ENCODE measurements around the gene FBXO4.
A peak's percentile ranks its signal among the peaks of the same experiment; 100 is the strongest.
"Not testable (repeated sequence)": the region's sequence is repeated elsewhere in the genome, so short reads cannot be mapped to it uniquely, and the experiment has no call there.

Gene FBXO4

GRCh38 chr5:41925555-41925951, 472 bp downstream of the FBXO4 start:
- DNase-seq, result peak; percentile 35

- no peak for DNase-seq
Observed at GRCh38 chr5:41927604-41928003, 2.5 kb downstream of the FBXO4 start.

- DNase-seq, result no peak
Observed at GRCh38 chr5:41929035-41929434, 4.0 kb downstream of the FBXO4 start.

GRCh38 chr5:41932770-41933169, 7.7 kb downstream of the FBXO4 start:
- DNase-seq, result no peak

GRCh38 chr5:41935544-41935943, 10.5 kb downstream of the FBXO4 start:
- no peak for DNase-seq

- DNase-seq, result no peak
Observed at GRCh38 chr5:41940641-41941040, 15.6 kb downstream of the FBXO4 start.

GRCh38 chr5:41945332-41945955, 20.4 kb downstream of the FBXO4 start:
- not testable (repeated sequence) for DNase-seq

- no peak for DNase-seq
Observed at GRCh38 chr5:41951224-41951623, 26.1 kb downstream of the FBXO4 start.

- DNase-seq, result no peak
Observed at GRCh38 chr5:41954286-41954685, 29.2 kb downstream of the FBXO4 start.

- DNase-seq, result no peak
Observed at GRCh38 chr5:41955432-41956024, 30.4 kb downstream of the FBXO4 start.

GRCh38 chr5:41956943-41957342, 31.9 kb downstream of the FBXO4 start:
- no peak for DNase-seq

GRCh38 chr5:41960481-41960880, 35.4 kb downstream of the FBXO4 start:
- DNase-seq, result no peak

GRCh38 chr5:41961736-41962135, 36.7 kb downstream of the FBXO4 start:
- DNase-seq, result no peak

- no peak for DNase-seq
Observed at GRCh38 chr5:41962491-41962890, 37.4 kb downstream of the FBXO4 start.

- no peak for DNase-seq
Observed at GRCh38 chr5:41966401-41967105, 41.5 kb downstream of the FBXO4 start.

- DNase-seq, result no peak
Observed at GRCh38 chr5:41967401-41967800, 42.3 kb downstream of the FBXO4 start.

GRCh38 chr5:41968153-41968723, 43.2 kb downstream of the FBXO4 start:
- no peak for DNase-seq

GRCh38 chr5:41973087-41973486, 48.0 kb downstream of the FBXO4 start:
- DNase-seq, result no peak

- DNase-seq, result no peak
Observed at GRCh38 chr5:41973887-41974286, 48.8 kb downstream of the FBXO4 start.

- no peak for DNase-seq
Observed at GRCh38 chr5:41978676-41979075, 53.6 kb downstream of the FBXO4 start.

- DNase-seq, result no peak
Observed at GRCh38 chr5:41980396-41980795, 55.3 kb downstream of the FBXO4 start.

- no peak for DNase-seq
Observed at GRCh38 chr5:41980870-41981269, 55.8 kb downstream of the FBXO4 start.

- DNase-seq, result not testable (repeated sequence)
Observed at GRCh38 chr5:41982858-41983257, 57.8 kb downstream of the FBXO4 start.

- DNase-seq, result no peak
Observed at GRCh38 chr5:41983284-41983683, 58.2 kb downstream of the FBXO4 start.

All from activated naive CD4-positive, alpha-beta T cell treated with anti-CD3 and anti-CD28 coated beads, Interleukin-2, amount 50 U/mL, for 16 hours (primary cell).